ENCODE results near the gene METTL27. TPM values are rescaled to one million over a fixed set of nuclear protein-coding genes. Genes with fewer than 3 reads are reported as not detected.
A peak's percentile ranks its signal among the peaks of the same experiment; 100 is the strongest.

Gene METTL27
- total and polyA plus RNA-seq, 9 of the 15 experiments (the other 6 are each of a cell fraction or from before 2014, with no cell fraction given), result 0.08 to 0.82 (median 0.33) TPM; not detected in 4

- CTCF ChIA-PET (ENCODE audit: low intra/inter-chr PET ratio), result interaction anchor here (0.7 kb wide), 1 partner anchor 265 kb away, joined by 4 read pairs; no protein-coding TSS in a partner anchor
- no TSS peak for BruUV-seq (replicated peaks)
- 23% methylated on average over 13 of the region's 15 CpGs for WGBS (ENCODE audit: insufficient coverage, low coverage, missing lambda C conversion rate)
- TF ChIP-seq TCFL5 (CRISPR knock-in tag; conservative IDR thresholded peaks at IDR 0.05), result no peak
- no peak for TF ChIP-seq LARP7 (IDR thresholded peaks at IDR 0.05)
- no peak for TF ChIP-seq CHD7 (IDR thresholded peaks at IDR 0.05; ENCODE audit: low read depth, low read length)
- TF ChIP-seq SMARCC2 (IDR thresholded peaks at IDR 0.05; ENCODE audit: low read depth), result no peak
- no peak for TF ChIP-seq ZNF583 (CRISPR knock-in tag; IDR thresholded peaks at IDR 0.05)
- no peak for TF ChIP-seq POLR2H (tag; IDR thresholded peaks at IDR 0.05; ENCODE audit: low read depth)
- peak; percentile 57; the same call in 1 of the 2 replicates for TF ChIP-seq NFIC (IDR thresholded peaks at IDR 0.05)
- TF ChIP-seq TCF7L2 (IDR thresholded peaks at IDR 0.05; ENCODE audit: low read depth, low read length), result no peak
- TF ChIP-seq ZBTB49 (CRISPR knock-in tag; IDR thresholded peaks at IDR 0.05; ENCODE audit: borderline replicate concordance), result no peak
Observed at GRCh38 chr7:73870041-73870492, 27.8 kb upstream of the METTL27 start.

More at GRCh38 chr7:73870041-73870492, 27.8 kb upstream of the METTL27 start:
- intact Hi-C loops (cut with micrococcal nuclease) (loop anchor here (5.0 kb wide), 1 partner anchor 147 kb away; no protein-coding TSS in a partner anchor), in situ Hi-C loops (cut with MboI) (loop anchor here (5.0 to 10.0 kb wide), 2 partner anchors 335 to 517 kb away; no protein-coding TSS in a partner anchor)
- Histone ChIP-seq H2AFZ (ENCODE audit: low read depth, low read length) (no peak overlapping the region), H4K20me1 (replicated peaks; ENCODE audit: control insufficient read depth, insufficient read depth, low read length) (peaks cover 19% of the 10 kb centered on the region), H3K9ac (ENCODE audit: insufficient read depth in 1 of 2, low read depth in 2 of 2, low read length in 2 of 2) (peak overlapping the region in 1 of 2 experiments; percentile 60; a peak in 1 of 4 replicates), H3K79me2 (ENCODE audit: control insufficient read depth, insufficient read depth, low read length) (no peaks in the 10 kb centered on the region), H3K4me3 (no peak overlapping the region), H3K4me2 (ENCODE audit: insufficient read depth, low read length) (no peak overlapping the region), H3K27ac (ENCODE audit: extremely low read depth, low read depth, low read length) (no peak overlapping the region), H3K9me1 (ENCODE audit: control insufficient read depth, insufficient read depth, low read length) (no peaks in the 10 kb centered on the region), H3K36me3 (ENCODE audit: control insufficient read depth, insufficient read depth, low read length) (no peaks in the 10 kb centered on the region), H3K27me3 (ENCODE audit: control insufficient read depth in 2 of 2, insufficient read depth in 2 of 2, low read length in 2 of 2) (peaks cover 3 to 51% of the 10 kb centered on the region in 2 experiments; a peak in 3 of 5 replicates), H3K4me1 (replicated peaks in 1 of 2; ENCODE audit: control insufficient read depth in 2 of 2, insufficient read depth in 2 of 2, low read length in 2 of 2) (peaks cover 0 to 26% of the 10 kb centered on the region in 2 experiments; a peak in 3 of 5 replicates), H3K9me3 (replicated peaks; ENCODE audit: control insufficient read depth, insufficient read depth, low read depth, low read length) (no peaks in the 10 kb centered on the region)
- peak; percentile 32 for FAIRE-seq
- peak; percentile 14; the same call in 2 of the 3 replicates for ATAC-seq
- no peak for DNase-seq (ENCODE audit: extremely low read depth in 1 of 4, low spot score in 3 of 4)
- POLR2A ChIA-PET, result interaction anchor here (0.6 to 2.5 kb wide), 5 partner anchors 9 to 169 kb away, joined by 3 to 15 read pairs (median 4); partner anchors contain the start of gene TMEM270
